GM12891 (cell line): ENCODE results near the gene LARP1B.

ENCODE experiments used
- POLR2A ChIP-seq: IDR thresholded peaks from 2 replicates; pipeline ENCODE4 v1.6.1; 2011; ENCODE audit warnings: low read depth, low read length, control low read depth
- POLR2AphosphoS5 ChIP-seq: IDR thresholded peaks from 2 replicates; pipeline ENCODE4 v1.6.1; 2011; ENCODE audit warnings: low read depth, low read length, control low read depth
- SPI1 ChIP-seq: IDR thresholded peaks from 2 replicates; pipeline ENCODE4 v1.6.1; 2011; ENCODE audit warnings: low read depth, low read length, control low read depth

DNA sequence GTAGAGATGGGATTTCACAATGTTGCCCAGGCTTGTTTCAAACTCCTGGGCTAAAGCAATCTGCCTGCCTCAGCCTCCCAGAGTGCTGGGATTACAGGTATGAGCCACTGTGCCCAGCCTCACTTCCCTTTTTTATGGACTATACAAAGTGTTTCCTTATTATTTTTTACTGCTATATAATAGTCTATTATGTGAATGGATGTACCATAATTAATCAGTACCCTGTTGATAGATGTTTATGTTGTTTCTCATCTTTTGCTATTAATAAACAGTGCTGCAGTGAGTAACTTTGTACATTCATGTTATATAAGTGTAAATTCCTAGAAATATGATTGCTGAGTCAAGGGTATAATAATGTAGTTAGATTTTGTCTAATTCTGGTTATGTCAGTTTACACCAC, 35.8 kb upstream of the LARP1B start:
- TF ChIP-seq POLR2AphosphoS5 = no peak
- no peak for TF ChIP-seq POLR2A
- TF ChIP-seq SPI1 = no peak
